ENCODE results near the gene KRT71.

Gene KRT71

GRCh38 chr12:52522346-52523011, 30.5 kb downstream of the KRT71 start:
- H3F3A ChIP-seq (ENCODE audit: control insufficient read depth, insufficient read depth), result no peaks in the 10 kb centered on the region
- no peak for TF ChIP-seq CTCF (IDR thresholded peaks at IDR 0.05; ENCODE audit: low read depth, low read length, poor library complexity, severe bottlenecking)
- TF ChIP-seq EZH2phosphoT487 (IDR thresholded peaks at IDR 0.05; ENCODE audit: borderline replicate concordance, low read length), result no peak
- no peak overlapping the region for H3K4me2 ChIP-seq (ENCODE audit: low read length)
- H3K4me3 ChIP-seq (ENCODE audit: low read length), result no peak overlapping the region
- no peak overlapping the region for H3K27ac ChIP-seq (ENCODE audit: low read depth, low read length)
- no peaks in the 10 kb centered on the region for H3K79me2 ChIP-seq (ENCODE audit: control insufficient read depth, low read length)
- H3K36me3 ChIP-seq (ENCODE audit: control insufficient read depth, low read length), result no peaks in the 10 kb centered on the region
- no peaks in the 10 kb centered on the region for H3K9me3 ChIP-seq (ENCODE audit: control insufficient read depth, insufficient read depth, low read length)
- no peaks in the 10 kb centered on the region for H3K4me1 ChIP-seq (ENCODE audit: control insufficient read depth, low read length)
- no peaks in the 10 kb centered on the region for H3K27me3 ChIP-seq (ENCODE audit: control insufficient read depth, low read length)
- H3K9me2 ChIP-seq (replicated peaks; ENCODE audit: control insufficient read depth, low read length), result no peaks in the 10 kb centered on the region
- 0 out of 2 replicates have a peak, but pooled peaks cover 3% of the 10 kb centered on the region for H4K20me1 ChIP-seq (ENCODE audit: control insufficient read depth, insufficient read depth, low read depth, low read length)

GRCh38 chr12:52521568-52522266, 31.2 kb downstream of the KRT71 start:
- Histone ChIP-seq H3K27me3 (ENCODE audit: control insufficient read depth, low read length) (no peaks in the 10 kb centered on the region), H3K9me2 (replicated peaks; ENCODE audit: control insufficient read depth, low read length) (no peaks in the 10 kb centered on the region), H4K20me1 (ENCODE audit: control insufficient read depth, insufficient read depth, low read depth, low read length) (0 out of 2 replicates have a peak, but pooled peaks cover 3% of the 10 kb centered on the region), H3K36me3 (ENCODE audit: control insufficient read depth, low read length) (no peaks in the 10 kb centered on the region), H3K9me3 (ENCODE audit: control insufficient read depth, insufficient read depth, low read length) (no peaks in the 10 kb centered on the region), H3K27ac (ENCODE audit: low read depth, low read length) (no peak overlapping the region), H3K4me3 (ENCODE audit: low read length) (no peak overlapping the region), H3F3A (ENCODE audit: control insufficient read depth, insufficient read depth) (no peaks in the 10 kb centered on the region), H3K4me2 (ENCODE audit: low read length) (no peak overlapping the region), H3K79me2 (ENCODE audit: control insufficient read depth, low read length) (no peaks in the 10 kb centered on the region), H3K4me1 (ENCODE audit: control insufficient read depth, low read length) (no peaks in the 10 kb centered on the region)
- no peak for TF ChIP-seq CTCF (IDR thresholded peaks at IDR 0.05; ENCODE audit: low read depth, low read length, poor library complexity, severe bottlenecking)
- TF ChIP-seq EZH2phosphoT487 (IDR thresholded peaks at IDR 0.05; ENCODE audit: borderline replicate concordance, low read length), result no peak

- TF ChIP-seq CTCF (IDR thresholded peaks at IDR 0.05; ENCODE audit: low read depth, low read length, poor library complexity, severe bottlenecking), result no peak
- no peaks in the 10 kb centered on the region for H3K9me2 ChIP-seq (replicated peaks; ENCODE audit: control insufficient read depth, low read length)
- no peaks in the 10 kb centered on the region for H3K27me3 ChIP-seq (ENCODE audit: control insufficient read depth, low read length)
- H3K79me2 ChIP-seq (ENCODE audit: control insufficient read depth, low read length), result no peaks in the 10 kb centered on the region
- H4K20me1 ChIP-seq (ENCODE audit: control insufficient read depth, insufficient read depth, low read depth, low read length), result 0 out of 2 replicates have a peak, but pooled peaks cover 3% of the 10 kb centered on the region
- H3K36me3 ChIP-seq (ENCODE audit: control insufficient read depth, low read length), result no peaks in the 10 kb centered on the region
- H3F3A ChIP-seq (ENCODE audit: control insufficient read depth, insufficient read depth), result no peaks in the 10 kb centered on the region
- H3K4me3 ChIP-seq (ENCODE audit: low read length), result no peak overlapping the region
- H3K4me1 ChIP-seq (ENCODE audit: control insufficient read depth, low read length), result no peaks in the 10 kb centered on the region
- no peak overlapping the region for H3K27ac ChIP-seq (ENCODE audit: low read depth, low read length)
- H3K9me3 ChIP-seq (ENCODE audit: control insufficient read depth, insufficient read depth, low read length), result no peaks in the 10 kb centered on the region
- H3K4me2 ChIP-seq (ENCODE audit: low read length), result no peak overlapping the region
Observed at GRCh38 chr12:52521175-52521567, 31.8 kb downstream of the KRT71 start.
